Lung (tissue), 12 donors: ENCODE data around the gene USP6NL. TPM values are rescaled to one million over a fixed set of nuclear protein-coding genes. Genes with fewer than 3 reads are reported as not detected.

Source experiments
- ATAC-seq: fragments of 200-7000 bp; cut with Tn5 transposase; one replicate; pipeline ENCODE4 v1.9.1; 2020; ENCODE audit warnings: moderate number of reproducible peaks; ENCODE audit not compliant: insufficient read depth, low FRiP score
- DNase-seq, 3 donors: peaks; one replicate each; pipeline ENCODE4 v3.0.0-alpha.2; 2013 to 2017
- H3K27ac ChIP-seq, 2 donors: one replicate each; pipeline ENCODE4 v1.5.1; 2013; ENCODE audit warnings: mild to moderate bottlenecking in 2 of 2, moderate library complexity in 2 of 2, control low read depth in 1 of 2, inconsistent platforms in 1 of 2, low read depth in 1 of 2, low read length in 1 of 2
- H3K27me3 ChIP-seq, 3 donors: one replicate each; pipeline ENCODE4 v1.5.1; 2013; ENCODE audit warnings: low read length in 2 of 3; ENCODE audit not compliant: control insufficient read depth in 3 of 3, insufficient read depth in 3 of 3
- H3K36me3 ChIP-seq, 4 donors: one replicate each; pipeline ENCODE4 v1.5.1; 2013; ENCODE audit warnings: low read length in 4 of 4, mild to moderate bottlenecking in 1 of 4, moderate library complexity in 1 of 4; ENCODE audit not compliant: control insufficient read depth in 4 of 4, insufficient read depth in 4 of 4
- H3K4me1 ChIP-seq, 5 donors: one replicate each; pipeline ENCODE4 v1.5.1; 2013; ENCODE audit warnings: low read length in 5 of 5, mild to moderate bottlenecking in 2 of 5, moderate library complexity in 1 of 5; ENCODE audit not compliant: control insufficient read depth in 5 of 5, insufficient read depth in 5 of 5
- H3K4me3 ChIP-seq: one replicate; pipeline ENCODE4 v1.5.1; 2013; ENCODE audit warnings: mild to moderate bottlenecking, control low read depth, moderate library complexity
- H3K9ac ChIP-seq, 2 donors: one replicate each; pipeline ENCODE4 v1.5.1; 2013; ENCODE audit warnings: low read length in 2 of 2, control low read depth in 1 of 2; ENCODE audit not compliant: insufficient read depth in 1 of 2
- H3K9me3 ChIP-seq, 4 donors: one replicate each; pipeline ENCODE4 v1.5.1; 2013; ENCODE audit warnings: low read length in 3 of 4, mild to moderate bottlenecking in 1 of 4, moderate library complexity in 1 of 4; ENCODE audit not compliant: control insufficient read depth in 4 of 4, insufficient read depth in 3 of 4
- CTCF ChIP-seq: IDR thresholded peaks from 2 replicates; pipeline ENCODE4 v1.5.1; 2012; ENCODE audit warnings: mild to moderate bottlenecking; ENCODE audit errors: control extremely low read depth, extremely low read depth
- WGBS, 2 donors: extraction: QIAGEN DNeasy Blood & Tissue Kit; methylation state at CpG; one replicate each; pipeline ENCODE4 v1.1.7; 2013; 5-methylcytosine and 5-hydroxymethylcytosine counted together
- polyA plus RNA-seq, 2 donors: library from polyadenylated mRNA; stranded (reverse); fragments of 200-250 nt; gene quantifications; one replicate each; pipeline ENCODE4 v1.2.1, GENCODE V29; 2013
- total RNA-seq, 2 donors: library from RNA; depleted of rRNA in 1 of 2; stranded (reverse); fragments of >200 nt in 1 of 2; gene quantifications; one replicate each; pipeline ENCODE4 v1.2.1, GENCODE V29; 2014 to 2021
- donor health status: control.
- donor health status: control.
- donor health status: Bipolar disorder and iron deficiency.
- donor health status: healthy.
- donor health status: DM: yes; HTN: yes; CAD: no.

USP6NL gene
- total and polyA plus RNA-seq, 4 donors, result 5.4 to 41.7 (median 13.4) TPM

DNA sequence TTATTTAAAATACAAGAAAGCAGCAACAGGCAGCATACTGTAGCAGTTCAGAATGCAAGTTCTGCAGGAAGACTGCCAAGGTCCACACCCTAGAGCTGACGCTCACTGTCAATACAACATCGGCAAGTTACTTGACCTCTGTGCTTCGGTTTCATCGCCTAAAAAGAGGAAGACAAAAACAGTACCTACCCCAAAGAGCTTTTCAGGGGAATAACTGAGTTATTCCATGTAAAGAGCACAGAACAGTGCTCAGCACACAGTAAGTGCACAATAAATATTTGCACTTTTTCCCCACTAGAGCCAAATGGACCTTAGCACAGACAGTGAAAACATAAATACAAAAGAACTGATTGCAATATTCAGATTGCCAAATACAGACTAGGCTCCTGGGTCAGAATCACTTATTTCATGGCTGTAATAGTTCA is 88.6 kb downstream of the USP6NL start:
- H3K9ac ChIP-seq, result no peak overlapping the region
- H3K27me3 ChIP-seq, result no peaks in the 10 kb centered on the region
- 17 to 46% methylated on average over 4 of the region's 4 CpGs for WGBS, 2 donors
- no peak for TF ChIP-seq CTCF
- H3K36me3 ChIP-seq, result peaks cover 0 to 2% (median 0%) of the 10 kb centered on the region in 4 donors
- no peak overlapping the region for H3K4me3 ChIP-seq
- peak; percentile 62 for ATAC-seq
- peaks cover 0 to 2% (median 0%) of the 10 kb centered on the region in 4 donors for H3K9me3 ChIP-seq
- H3K27ac ChIP-seq, result no peak overlapping the region
- no peak for DNase-seq
- peaks cover 0 to 22% (median 10%) of the 10 kb centered on the region in 5 donors for H3K4me1 ChIP-seq

DNA sequence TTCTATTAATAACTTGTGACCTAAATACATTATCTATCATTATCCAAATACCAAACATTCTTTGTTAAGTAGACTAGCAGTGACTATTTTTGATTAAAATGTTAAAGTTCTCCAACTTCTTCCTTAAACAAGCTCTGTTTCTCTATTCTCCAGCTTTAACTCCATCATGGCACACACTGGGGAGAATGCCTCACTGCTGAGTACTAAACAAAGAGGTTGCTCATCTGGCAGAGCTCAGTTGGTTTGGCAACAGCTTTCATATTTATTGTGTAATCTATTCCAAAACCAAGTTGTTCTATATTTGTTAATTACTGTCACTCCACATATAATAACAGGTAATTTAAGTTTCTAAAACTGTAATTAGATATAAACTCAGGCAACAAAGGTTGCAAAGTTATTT is 89.6 kb downstream of the USP6NL start:
- Histone ChIP-seq H3K4me1 (peaks cover 0 to 15% (median 10%) of the 10 kb centered on the region in 5 donors), H3K27me3 (no peaks in the 10 kb centered on the region), H3K9me3 (peaks cover 0 to 2% (median 0%) of the 10 kb centered on the region in 4 donors), H3K27ac (no peak overlapping the region), H3K4me3 (no peak overlapping the region), H3K36me3 (peaks cover 0 to 2% (median 0%) of the 10 kb centered on the region in 4 donors), H3K9ac (no peak overlapping the region)
- DNase-seq, result peak in 1 of 3 donors; percentile 49
- ATAC-seq, result no peak
- no peak for TF ChIP-seq CTCF

DNA sequence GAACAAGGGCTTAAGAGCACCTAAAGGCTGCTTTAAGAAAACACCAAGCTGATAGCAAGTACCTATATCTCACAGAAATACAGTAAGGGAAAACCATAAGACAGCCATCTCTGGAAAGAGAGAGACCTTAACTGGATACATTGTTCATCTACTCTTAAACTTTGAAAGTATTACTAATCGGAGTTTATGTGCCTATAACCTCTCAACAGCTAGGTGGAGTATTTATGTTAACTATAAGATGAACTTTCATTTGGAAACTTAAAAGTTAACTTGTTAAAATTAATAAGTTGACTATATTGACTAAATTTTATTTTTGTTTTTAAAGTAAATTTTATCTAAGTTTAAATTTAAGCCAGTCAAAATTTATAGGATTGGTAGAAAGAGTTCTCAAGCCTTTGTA is 90.6 kb downstream of the USP6NL start:
- H3K9me3 ChIP-seq, result no peaks in the 10 kb centered on the region

More for the DNA sequence above, 90.6 kb downstream of the USP6NL start:
- no peak for TF ChIP-seq CTCF
- H3K36me3 ChIP-seq, result peaks cover 0 to 2% (median 0%) of the 10 kb centered on the region in 4 donors
- DNase-seq, result no peak
- H3K27me3 ChIP-seq, result no peaks in the 10 kb centered on the region
- 71 to 90% methylated on average over 1 of the region's 1 CpG for WGBS, 2 donors
- H3K9ac ChIP-seq, result no peak overlapping the region
- no peak for ATAC-seq
- H3K27ac ChIP-seq, result no peak overlapping the region
- peaks cover 0 to 15% (median 10%) of the 10 kb centered on the region in 5 donors for H3K4me1 ChIP-seq
- H3K4me3 ChIP-seq, result no peak overlapping the region
